Activated CD4-positive, alpha-beta T cell treated with anti-CD3 and anti-CD28 coated beads for 36 hours (primary cell): ENCODE data around the gene RAPGEF6. TPM values are rescaled to one million over a fixed set of nuclear protein-coding genes. Genes with fewer than 3 reads are reported as not detected.
"Not testable (repeated sequence)": the region's sequence is repeated elsewhere in the genome, so short reads cannot be mapped to it uniquely, and the experiment has no call there.

ENCODE experiments used
- ATAC-seq: fragments of 200-7000 bp; cut with Tn5 transposase; one replicate; pipeline ENCODE4 v1.10.0; 2021; ENCODE audit warnings: mild to moderate bottlenecking, moderate library complexity
- CTCF ChIA-PET: fragments of 350-600 bp; sonication (Branson Sonifier 250); formaldehyde crosslinking; loops from one replicate; lab custom pipeline; 2021; ENCODE audit warnings: antibody characterized with exemption; lab: Charles Lee
- POLR2A ChIA-PET: fragments of 350-600 bp; sonication (Branson Sonifier 250); formaldehyde crosslinking; loops from one replicate; lab custom pipeline; 2021; ENCODE audit warnings: antibody characterized with exemption, inconsistent platforms; lab: Charles Lee
- DNase-seq: peaks from one replicate; pipeline ENCODE4 v3.0.0-alpha.2; 2020
- H3K27ac Mint-ChIP-seq: one replicate; pipeline ENCODE4 v1.8.0; 2021; ENCODE audit warnings: mixed read lengths
- H3K27me3 Mint-ChIP-seq: one replicate; pipeline ENCODE4 v1.8.0; 2021; ENCODE audit warnings: mixed read lengths
- H3K36me3 Mint-ChIP-seq: one replicate; pipeline ENCODE4 v1.8.0; 2021; ENCODE audit warnings: low read depth, mixed read lengths
- H3K4me1 Mint-ChIP-seq: one replicate; pipeline ENCODE4 v1.8.0; 2021; ENCODE audit warnings: mixed read lengths
- H3K4me3 Mint-ChIP-seq: one replicate; pipeline ENCODE4 v1.8.0; 2021; ENCODE audit warnings: mild to moderate bottlenecking, moderate library complexity, mixed read lengths
- H3K9me3 Mint-ChIP-seq: one replicate; pipeline ENCODE4 v1.8.0; 2021; ENCODE audit warnings: low read depth, mixed read lengths
- intact Hi-C, 2 experiments: fragments of 100-400 bp; cut with DNase I in 1 of 2; cut with micrococcal nuclease in 1 of 2; formaldehyde crosslinking; loops; one replicate each; pipeline versions ENCODE4 v1.14.2 to v1.15.1; 2022 to 2024; cut with DNase I, micrococcal nuclease
- total RNA-seq, 2 experiments: library from RNA; stranded (reverse); gene quantifications; one replicate each; pipeline ENCODE4 v1.2.3, GENCODE V29; 2021

RAPGEF6 gene
- total RNA-seq, 2 experiments from 2014 or later = 26.5 to 30.5 TPM

GRCh38 chr5:131387255-131387654 is 247.8 kb downstream of the RAPGEF6 start:
- no peak for DNase-seq
- POLR2A ChIA-PET = interaction anchor here (1.2 to 1.4 kb wide), 2 partner anchors 9 to 25 kb away, joined by 3 read pairs; no protein-coding TSS in a partner anchor
- CTCF ChIA-PET = interaction anchor here (1.2 to 1.7 kb wide), 3 partner anchors 107 to 128 kb away, joined by 3 to 7 read pairs (median 4); no protein-coding TSS in a partner anchor
- H3K27ac Mint-ChIP-seq = peak overlapping the region; percentile 74
- ATAC-seq = no peak
- no peaks in the 10 kb centered on the region for H3K9me3 Mint-ChIP-seq
- intact Hi-C loops = no loop called here
- H3K36me3 Mint-ChIP-seq = peaks cover 66% of the 10 kb centered on the region
- H3K4me3 Mint-ChIP-seq = no peak overlapping the region
- no peaks in the 10 kb centered on the region for H3K27me3 Mint-ChIP-seq
- H3K4me1 Mint-ChIP-seq = peaks cover 94% of the 10 kb centered on the region

GRCh38 chr5:131386779-131387178 is 248.2 kb downstream of the RAPGEF6 start:
- ChIA-PET CTCF (interaction anchor here (1.7 kb wide), 1 partner anchor 122 kb away, joined by 7 read pairs; no protein-coding TSS in a partner anchor), POLR2A (interaction anchor here (1.2 to 1.4 kb wide), 2 partner anchors 8 to 24 kb away, joined by 3 read pairs; no protein-coding TSS in a partner anchor)
- ATAC-seq = no peak
- no peak overlapping the region for H3K4me3 Mint-ChIP-seq
- H3K9me3 Mint-ChIP-seq = no peaks in the 10 kb centered on the region
- no peaks in the 10 kb centered on the region for H3K27me3 Mint-ChIP-seq
- peaks cover 94% of the 10 kb centered on the region for H3K4me1 Mint-ChIP-seq
- intact Hi-C loops = no loop called here
- H3K27ac Mint-ChIP-seq = peak overlapping the region; percentile 74
- DNase-seq = no peak
- H3K36me3 Mint-ChIP-seq = peaks cover 62% of the 10 kb centered on the region

- H3K9me3 Mint-ChIP-seq = no peaks in the 10 kb centered on the region
- no peaks in the 10 kb centered on the region for H3K27me3 Mint-ChIP-seq
- CTCF ChIA-PET = interaction anchor here (5.9 kb wide), 1 partner anchor 122 kb away, joined by 46 read pairs; the partner anchor contains the start of gene CDC42SE2
- no peak overlapping the region for H3K4me3 Mint-ChIP-seq
- DNase-seq = no peak
- peak overlapping the region; percentile 94 for H3K27ac Mint-ChIP-seq
- H3K4me1 Mint-ChIP-seq = peaks cover 95% of the 10 kb centered on the region
- no peak for ATAC-seq
- intact Hi-C loops = no loop called here
- peaks cover 64% of the 10 kb centered on the region for H3K36me3 Mint-ChIP-seq
- POLR2A ChIA-PET = no interaction called here
Observed at GRCh38 chr5:131386124-131386523, 248.9 kb downstream of the RAPGEF6 start.

DNA sequence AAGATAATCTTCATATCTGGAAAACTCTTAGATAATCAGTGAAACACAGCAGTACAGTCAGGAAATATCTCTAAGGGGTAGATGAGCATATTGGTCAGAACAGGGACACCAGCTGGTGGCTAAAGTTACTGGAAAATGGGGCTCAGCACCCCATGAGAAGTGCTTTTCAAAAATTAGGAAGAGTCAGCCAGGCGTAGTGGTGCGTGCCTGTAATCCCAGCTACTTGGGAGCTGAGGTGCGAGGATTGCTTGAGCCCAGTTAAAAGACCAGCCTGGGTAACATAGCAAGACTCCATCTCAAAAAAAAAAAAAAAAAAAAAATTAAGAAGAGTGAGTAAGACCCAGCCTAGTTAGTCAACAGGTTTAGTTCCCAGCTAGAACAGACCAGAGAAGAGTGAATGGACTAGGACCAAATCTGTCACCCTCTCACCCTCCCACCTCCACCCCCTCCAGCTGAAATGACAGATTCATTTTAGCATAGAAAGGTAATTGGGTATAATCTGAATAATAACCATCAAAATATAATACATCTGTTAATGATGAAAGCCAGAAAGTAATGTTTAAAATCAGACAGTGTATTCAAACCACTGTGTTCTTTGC is 250.3 kb downstream of the RAPGEF6 start:
- Mint-ChIP-seq H3K36me3 (peaks cover 60% of the 10 kb centered on the region), H3K27ac (peak overlapping the region; percentile 94), H3K4me3 (peak overlapping the region; percentile 11), H3K4me1 (peaks cover 94% of the 10 kb centered on the region), H3K27me3 (no peaks in the 10 kb centered on the region), H3K9me3 (no peaks in the 10 kb centered on the region)
- CTCF ChIA-PET = interaction anchor here (0.7 to 5.9 kb wide), 10 partner anchors 11 to 1435 kb away, joined by 3 to 46 read pairs (median 4); partner anchors contain the start of gene CDC42SE2
- intact Hi-C loops = loop anchor here (1.0 to 5.0 kb wide), 4 partner anchors 11 to 120 kb away; partner anchors contain the start of gene CDC42SE2 (in 1 of the 2)
- ATAC-seq (peak; percentile 50), DNase-seq (peak; percentile 73)
- POLR2A ChIA-PET = interaction anchor here (0.6 to 1.0 kb wide), 6 partner anchors 11 to 1530 kb away, joined by 3 to 7 read pairs (median 3); partner anchors contain the start of genes CDC42SE2 and IRF1

DNA sequence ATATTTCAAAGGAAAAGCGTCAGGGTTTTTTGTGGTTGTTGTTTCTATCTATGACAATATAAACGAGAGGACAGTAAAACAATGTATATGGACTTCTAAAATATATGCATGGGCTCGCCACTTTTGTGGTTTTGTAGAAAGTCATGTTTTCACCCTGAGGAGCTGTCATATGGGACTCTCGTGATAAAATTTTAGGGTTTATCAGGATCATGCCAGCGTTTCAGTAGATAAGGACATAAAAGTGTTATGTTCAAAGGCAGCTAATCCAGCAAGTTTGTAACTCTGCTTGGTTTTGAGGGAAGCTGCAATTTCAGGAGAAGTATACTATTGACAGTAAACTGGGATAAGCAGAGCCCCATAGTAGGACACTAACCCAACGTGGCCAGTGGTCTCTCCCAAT is 250.9 kb downstream of the RAPGEF6 start:
- ChIA-PET POLR2A (interaction anchor here (0.6 to 1.0 kb wide), 6 partner anchors 112 to 1106 kb away, joined by 3 to 7 read pairs (median 3); partner anchors contain the start of genes CDC42SE2 and IRF1), CTCF (interaction anchor here (0.7 to 5.9 kb wide), 8 partner anchors 11 to 1436 kb away, joined by 3 to 46 read pairs (median 4); partner anchors contain the start of gene CDC42SE2)
- ATAC-seq (no peak), DNase-seq (no peak)
- intact Hi-C loops = loop anchor here (1.0 to 5.0 kb wide), 4 partner anchors 11 to 120 kb away; partner anchors contain the start of gene CDC42SE2 (in 1 of the 2)
- Mint-ChIP-seq H3K4me3 (peak overlapping the region; percentile 18), H3K27ac (peak overlapping the region; percentile 94), H3K36me3 (peaks cover 57% of the 10 kb centered on the region), H3K9me3 (no peaks in the 10 kb centered on the region), H3K27me3 (no peaks in the 10 kb centered on the region), H3K4me1 (peaks cover 94% of the 10 kb centered on the region)

GRCh38 chr5:131382407-131383395 is 252.3 kb downstream of the RAPGEF6 start:
- intact Hi-C loops = loop anchor here (1.0 to 5.0 kb wide), 8 partner anchors 12 to 218 kb away; partner anchors contain the start of genes HINT1 (in 2 of the 2) and LYRM7 (in 1 of the 2)
- ATAC-seq (peak; percentile 67), DNase-seq (peak; percentile 57)
- Mint-ChIP-seq H3K27ac (peak overlapping the region; percentile 94), H3K9me3 (no peaks in the 10 kb centered on the region), H3K4me1 (peaks cover 94% of the 10 kb centered on the region), H3K27me3 (no peaks in the 10 kb centered on the region), H3K36me3 (peaks cover 52% of the 10 kb centered on the region), H3K4me3 (peak overlapping the region; percentile 40)
- CTCF ChIA-PET = interaction anchor here (0.7 to 5.9 kb wide), 27 partner anchors 9 to 511 kb away, joined by 3 to 46 read pairs (median 4); partner anchors contain the start of gene CDC42SE2
- POLR2A ChIA-PET = interaction anchor here (0.6 to 1.7 kb wide), 13 partner anchors 12 to 185 kb away, joined by 3 to 19 read pairs (median 4); partner anchors contain the start of gene CDC42SE2

DNA sequence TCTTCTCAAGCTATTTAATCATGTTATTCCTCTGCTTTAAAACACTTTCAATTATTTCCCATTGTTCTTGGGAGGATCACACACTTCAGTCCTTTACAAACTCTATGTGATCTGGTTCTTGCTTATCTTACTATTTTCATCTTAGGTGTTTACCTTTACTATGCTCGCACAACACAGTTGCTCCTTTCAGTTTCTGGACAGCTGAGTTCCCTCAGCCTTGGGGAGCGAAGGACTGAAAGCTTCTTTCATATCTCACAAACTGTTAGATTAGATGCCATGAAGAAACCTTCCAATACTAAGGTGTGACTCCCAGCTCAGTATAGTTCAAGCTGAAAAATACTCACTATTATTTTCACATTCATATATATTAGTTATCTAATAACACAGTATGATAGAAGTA is 253.3 kb downstream of the RAPGEF6 start:
- Mint-ChIP-seq H3K27ac (peak overlapping the region; percentile 94), H3K4me3 (peak overlapping the region; percentile 46), H3K36me3 (peaks cover 49% of the 10 kb centered on the region), H3K4me1 (peaks cover 97% of the 10 kb centered on the region), H3K27me3 (no peaks in the 10 kb centered on the region), H3K9me3 (peaks cover under 1% of the 10 kb centered on the region)
- no peak for ATAC-seq
- no peak for DNase-seq
- POLR2A ChIA-PET = interaction anchor here (0.6 to 1.7 kb wide), 12 partner anchors 13 to 127 kb away, joined by 3 to 19 read pairs (median 4); partner anchors contain the start of gene CDC42SE2
- CTCF ChIA-PET = interaction anchor here (0.7 to 5.9 kb wide), 28 partner anchors 8 to 510 kb away, joined by 3 to 46 read pairs (median 4); partner anchors contain the start of gene CDC42SE2
- intact Hi-C loops = loop anchor here (1.0 to 5.0 kb wide), 8 partner anchors 13 to 217 kb away; partner anchors contain the start of genes HINT1 (in 2 of the 2) and LYRM7 (in 1 of the 2)

- ATAC-seq (no peak), DNase-seq (no peak)
- peaks cover 97% of the 10 kb centered on the region for H3K4me1 Mint-ChIP-seq
- POLR2A ChIA-PET = interaction anchor here (1.7 kb wide), 1 partner anchor 117 kb away, joined by 19 read pairs; the partner anchor contains the start of gene CDC42SE2
- CTCF ChIA-PET = interaction anchor here (1.0 to 5.9 kb wide), 10 partner anchors 12 to 509 kb away, joined by 3 to 46 read pairs (median 6); partner anchors contain the start of gene CDC42SE2
- peaks cover 48% of the 10 kb centered on the region for H3K36me3 Mint-ChIP-seq
- intact Hi-C loops = loop anchor here in 1 of 2 experiments (5.0 kb wide), 2 partner anchors 36 to 59 kb away; no protein-coding TSS in a partner anchor
- H3K27me3 Mint-ChIP-seq = no peaks in the 10 kb centered on the region
- H3K4me3 Mint-ChIP-seq = peak overlapping the region; percentile 46
- H3K27ac Mint-ChIP-seq = peak overlapping the region; percentile 94
- H3K9me3 Mint-ChIP-seq = peaks cover 3% of the 10 kb centered on the region
Observed at GRCh38 chr5:131381021-131381420, 254.0 kb downstream of the RAPGEF6 start.

DNA sequence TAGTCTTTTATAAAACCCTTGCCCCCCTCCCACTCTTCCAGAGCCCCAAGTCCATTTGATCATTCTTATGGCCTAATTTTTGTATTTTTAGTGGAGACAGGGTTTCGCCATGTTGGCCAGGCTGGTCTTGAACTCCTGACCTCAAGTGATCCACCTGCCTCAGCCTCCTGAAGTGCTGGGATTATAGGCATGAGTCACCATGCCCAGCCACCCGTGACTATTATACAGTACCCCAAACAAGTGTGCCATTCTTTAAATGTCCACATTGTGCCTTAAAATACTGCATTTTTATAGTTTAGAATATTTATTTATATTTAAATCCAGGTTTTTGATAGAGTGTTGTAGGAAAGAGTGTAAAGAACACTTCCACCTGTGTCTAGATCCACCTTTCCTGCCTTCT is 254.8 kb downstream of the RAPGEF6 start:
- H3K9me3 Mint-ChIP-seq, H3K27me3 Mint-ChIP-seq, DNase-seq, ATAC-seq, POLR2A ChIA-PET: not testable (repeated sequence)
- CTCF ChIA-PET = interaction anchor here (5.9 kb wide), 1 partner anchor 116 kb away, joined by 46 read pairs; the partner anchor contains the start of gene CDC42SE2
- Mint-ChIP-seq H3K4me1 (peaks cover 97% of the 10 kb centered on the region), H3K36me3 (peaks cover 45% of the 10 kb centered on the region), H3K27ac (peak overlapping the region; percentile 99), H3K4me3 (peak overlapping the region; percentile 48)
- intact Hi-C loops = loop anchor here in 1 of 2 experiments (5.0 kb wide), 2 partner anchors 37 to 58 kb away; no protein-coding TSS in a partner anchor
